Progenitor cell of endocrine pancreas (in vitro differentiated cells): Measurements from ENCODE around the gene TIGD3. TPM values are rescaled to one million over a fixed set of nuclear protein-coding genes. Genes with fewer than 3 reads are reported as not detected.

ENCODE experiments used
- DNase-seq: peaks from one replicate; pipeline ENCODE4 v3.0.0; 2021; ENCODE audit warnings: low spot score; ENCODE audit not compliant: unreplicated experiment
- H3K27ac Mint-ChIP-seq: 2 replicates; pipeline ENCODE4 v1.8.0; 2021; ENCODE audit warnings: mild to moderate bottlenecking, moderate library complexity, mixed read lengths
- H3K27me3 Mint-ChIP-seq: 2 replicates; pipeline ENCODE4 v1.8.0; 2021; ENCODE audit warnings: mixed read lengths
- H3K36me3 Mint-ChIP-seq: 2 replicates; pipeline ENCODE4 v1.8.0; 2022; ENCODE audit warnings: mixed read lengths; ENCODE audit not compliant: insufficient read depth
- H3K4me1 Mint-ChIP-seq: 2 replicates; pipeline ENCODE4 v1.8.0; 2021; ENCODE audit warnings: low read depth, mixed read lengths
- H3K4me3 Mint-ChIP-seq: 2 replicates; pipeline ENCODE4 v1.8.0; 2021; ENCODE audit warnings: low read depth, mild to moderate bottlenecking, moderate library complexity, mixed read lengths
- H3K9me3 Mint-ChIP-seq: 2 replicates; pipeline ENCODE4 v1.8.0; 2021; ENCODE audit warnings: low read depth, mixed read lengths
- CTCF ChIP-seq: fragments of 200-600 bp; sonication (generic); IDR thresholded peaks from one replicate; pipeline ENCODE4 v1.5.0; 2021; ENCODE audit warnings: antibody characterized with exemption, mild to moderate bottlenecking; ENCODE audit not compliant: unreplicated experiment
- total RNA-seq: library from RNA; stranded (reverse); gene quantifications from 2 replicates; pipeline ENCODE4 v1.2.1, GENCODE V29; 2021

Gene TIGD3
- total RNA-seq, 1 donor from 2014 or later: 3.0 TPM

GRCh38 chr11:65353900-65354264 is 669 bp upstream of the TIGD3 start:
- H3K27ac Mint-ChIP-seq: peak overlapping the region; percentile 50
- no peak for DNase-seq
- peak overlapping the region; percentile 72 for H3K4me3 Mint-ChIP-seq
- H3K4me1 Mint-ChIP-seq: peaks cover 17% of the 10 kb centered on the region
- H3K36me3 Mint-ChIP-seq: peaks cover 10% of the 10 kb centered on the region
- H3K9me3 Mint-ChIP-seq: no peaks in the 10 kb centered on the region
- no peaks in the 10 kb centered on the region for H3K27me3 Mint-ChIP-seq
- no peak for TF ChIP-seq CTCF

GRCh38 chr11:65355013-65355775 is 643 bp downstream of the TIGD3 start:
- Mint-ChIP-seq H3K36me3 (peaks cover 6% of the 10 kb centered on the region), H3K4me1 (peaks cover 21% of the 10 kb centered on the region), H3K27ac (peak overlapping the region; percentile 93), H3K27me3 (no peaks in the 10 kb centered on the region), H3K4me3 (peak overlapping the region; percentile 87), H3K9me3 (no peaks in the 10 kb centered on the region)
- TF ChIP-seq CTCF: no peak
- DNase-seq: no peak

GRCh38 chr11:65355776-65356393 is 1.3 kb downstream of the TIGD3 start:
- Mint-ChIP-seq H3K4me1 (peaks cover 21% of the 10 kb centered on the region), H3K27me3 (no peaks in the 10 kb centered on the region), H3K9me3 (no peaks in the 10 kb centered on the region), H3K36me3 (peaks cover 6% of the 10 kb centered on the region), H3K4me3 (peak overlapping the region; percentile 87), H3K27ac (peak overlapping the region; percentile 26)
- no peak for TF ChIP-seq CTCF
- DNase-seq: no peak

GRCh38 chr11:65356394-65356972 is 1.9 kb downstream of the TIGD3 start:
- no peak overlapping the region for H3K27ac Mint-ChIP-seq

More at GRCh38 chr11:65356394-65356972, 1.9 kb downstream of the TIGD3 start:
- Mint-ChIP-seq H3K36me3 (peaks cover 6% of the 10 kb centered on the region), H3K27me3 (no peaks in the 10 kb centered on the region), H3K4me1 (peaks cover 21% of the 10 kb centered on the region), H3K4me3 (peak overlapping the region; percentile 57), H3K9me3 (no peaks in the 10 kb centered on the region)
- DNase-seq: no peak
- no peak for TF ChIP-seq CTCF
